HCEC 1CT (cell line): ENCODE measurements around the gene UMPS.
"Not testable (repeated sequence)": the region's sequence is repeated elsewhere in the genome, so short reads cannot be mapped to it uniquely, and the experiment has no call there.

Experiments
- DNase-seq: peaks from one replicate; pipeline ENCODE4 v3.0.0-alpha.2; 2017

The UMPS gene

GRCh38 chr3:124781476-124782376 is 51.5 kb downstream of the UMPS start:
- no peak for DNase-seq

- not testable (repeated sequence) for DNase-seq
Observed at GRCh38 chr3:124782377-124782712, 52.1 kb downstream of the UMPS start.

- no peak for DNase-seq
Observed at GRCh38 chr3:124783696-124784095, 53.4 kb downstream of the UMPS start.

GRCh38 chr3:124784686-124785382 is 54.6 kb downstream of the UMPS start:
- no peak for DNase-seq

- DNase-seq: no peak
Observed at GRCh38 chr3:124785973-124786372, 55.7 kb downstream of the UMPS start.

- peak; percentile 49 for DNase-seq
Observed at GRCh38 chr3:124786511-124787241, 56.4 kb downstream of the UMPS start.

- peak; percentile 17 for DNase-seq
Observed at GRCh38 chr3:124787476-124788195, 57.4 kb downstream of the UMPS start.

- no peak for DNase-seq
Observed at GRCh38 chr3:124788254-124788745, 58.0 kb downstream of the UMPS start.

GRCh38 chr3:124789103-124789502 is 58.9 kb downstream of the UMPS start:
- DNase-seq: not testable (repeated sequence)

GRCh38 chr3:124791142-124791541 is 60.9 kb downstream of the UMPS start:
- no peak for DNase-seq

- peak; percentile 92 for DNase-seq
Observed at GRCh38 chr3:124791639-124792151, 61.4 kb downstream of the UMPS start.

GRCh38 chr3:124792341-124793040 is 62.2 kb downstream of the UMPS start:
- DNase-seq: peak; percentile 24

GRCh38 chr3:124793054-124793739 is 62.9 kb downstream of the UMPS start:
- DNase-seq: peak; percentile 53

- DNase-seq: no peak
Observed at GRCh38 chr3:124796477-124796876, 66.2 kb downstream of the UMPS start.

GRCh38 chr3:124797426-124797945 is 67.2 kb downstream of the UMPS start:
- DNase-seq: no peak
